SKM-1 (cell line): ENCODE results near the gene AIRE.
"Not testable (repeated sequence)": the region's sequence is repeated elsewhere in the genome, so short reads cannot be mapped to it uniquely, and the experiment has no call there.

Experiments used
- DNase-seq: peaks from one replicate; lab custom pipeline; 2025; ENCODE audit not compliant: unreplicated experiment; lab: John Stamatoyannopoulos, UW

AIRE gene

GRCh38 chr21:44334329-44335030 lies 48.8 kb downstream of the AIRE start:
- no peak for DNase-seq

GRCh38 chr21:44335266-44336059 lies 49.8 kb downstream of the AIRE start:
- DNase-seq: no peak

- no peak for DNase-seq
These were observed 51.8 kb downstream of the AIRE start for GRCh38 chr21:44337449-44337848.

GRCh38 chr21:44337941-44338895 lies 52.5 kb downstream of the AIRE start:
- no peak for DNase-seq

GRCh38 chr21:44338971-44339910 lies 53.6 kb downstream of the AIRE start, which contains the start of gene CFAP410:
CFAP410 (minus strand) TSS chr21:44339390; CDS start chr21:44339194, 196 bp downstream.
- DNase-seq: peak; percentile 83

GRCh38 chr21:44341726-44342458 lies 56.2 kb downstream of the AIRE start:
- not testable (repeated sequence) for DNase-seq

- not testable (repeated sequence) for DNase-seq
These were observed 57.3 kb downstream of the AIRE start for GRCh38 chr21:44342981-44343380.

GRCh38 chr21:44344541-44345183 lies 59.0 kb downstream of the AIRE start:
- no peak for DNase-seq

- no peak for DNase-seq
These were observed 59.8 kb downstream of the AIRE start for GRCh38 chr21:44345495-44345894.

GRCh38 chr21:44347911-44348451 lies 62.3 kb downstream of the AIRE start:
- no peak for DNase-seq
